GM20000 (cell line): ENCODE data around the gene BSND.
"Not testable (repeated sequence)": the region's sequence is repeated elsewhere in the genome, so short reads cannot be mapped to it uniquely, and the experiment has no call there.

Experiments used
- DNase-seq: peaks from one replicate; pipeline ENCODE4 v3.0.0; 2012; ENCODE audit warnings: low spot score
- CTCF ChIP-seq: IDR thresholded peaks from 2 replicates; pipeline ENCODE4 v1.5.1; 2012; ENCODE audit warnings: mild to moderate bottlenecking, control low read depth; ENCODE audit errors: extremely low read depth, missing control alignments

BSND gene

GRCh38 chr1:55010887-55011217 lies 12.1 kb downstream of the BSND start:
- no peak for TF ChIP-seq CTCF
- no peak for DNase-seq

- no peak for DNase-seq
- no peak for TF ChIP-seq CTCF
Observed at GRCh38 chr1:55012661-55013060, 13.9 kb downstream of the BSND start.

GRCh38 chr1:55015123-55015522 lies 16.4 kb downstream of the BSND start:
- no peak for DNase-seq
- no peak for TF ChIP-seq CTCF

GRCh38 chr1:55015731-55016620 lies 17.2 kb downstream of the BSND start:
- DNase-seq = no peak
- no peak for TF ChIP-seq CTCF

- TF ChIP-seq CTCF = no peak
- no peak for DNase-seq
Observed at GRCh38 chr1:55018395-55018794, 19.7 kb downstream of the BSND start.

- TF ChIP-seq CTCF = peak; percentile 78
- peak; percentile 78 for DNase-seq
Observed at GRCh38 chr1:55021942-55022546, 23.3 kb downstream of the BSND start.

GRCh38 chr1:55024163-55024562 lies 25.4 kb downstream of the BSND start:
- not testable (repeated sequence) for DNase-seq

GRCh38 chr1:55026682-55027081 lies 27.9 kb downstream of the BSND start:
- not testable (repeated sequence) for DNase-seq

- DNase-seq = not testable (repeated sequence)
Observed at GRCh38 chr1:55031098-55031497, 32.4 kb downstream of the BSND start.
